Measurements from ENCODE around the gene RGS10. TPM values are rescaled to one million over a fixed set of nuclear protein-coding genes. Genes with fewer than 3 reads are reported as not detected.

The RGS10 gene
- total and polyA plus RNA-seq, 2 experiments from 2014 or later: 16.8 to 26.8 TPM

GRCh38 chr10:119469325-119469707 is 73.2 kb downstream of the RGS10 start (continued):
- no peak for TF ChIP-seq ZNF462 (CRISPR knock-in tag; IDR thresholded peaks at IDR 0.05)
- TF ChIP-seq CREB1 (CRISPR knock-in tag; IDR thresholded peaks at IDR 0.05; ENCODE audit: low read depth): no peak

GRCh38 chr10:119468542-119469324 is 73.8 kb downstream of the RGS10 start:
- Histone ChIP-seq H3K27ac (ENCODE audit: low read depth) (no peak overlapping the region), H3K4me2 (no peak overlapping the region), H3K36me3 (ENCODE audit: insufficient read depth) (no peaks in the 10 kb centered on the region), H3K27me3 (ENCODE audit: insufficient read depth) (no peaks in the 10 kb centered on the region), H3K4me1 (ENCODE audit: insufficient read depth) (no peaks in the 10 kb centered on the region), H4K20me1 (replicated peaks; ENCODE audit: insufficient read depth) (no peaks in the 10 kb centered on the region), H3K79me2 (replicated peaks; ENCODE audit: insufficient read depth) (no peaks in the 10 kb centered on the region), H2AFZ (no peak overlapping the region), H3K4me3 (no peak overlapping the region), H3K9me2 (ENCODE audit: insufficient read depth) (peaks cover 3% of the 10 kb centered on the region), H3F3A (replicated peaks; ENCODE audit: low read depth) (no peaks in the 10 kb centered on the region)
- H3K36me3 Mint-ChIP-seq (ENCODE audit: low read depth): no peaks in the 10 kb centered on the region
- peaks cover 6% of the 10 kb centered on the region for H3K27me3 Mint-ChIP-seq (ENCODE audit: insufficient read depth, low read depth, poor library complexity)
- ATAC-seq (no peak), DNase-seq (ENCODE audit: low spot score) (no peak)
- no peak overlapping the region for H3K4me3 Mint-ChIP-seq
- H3K4me1 Mint-ChIP-seq: no peaks in the 10 kb centered on the region
- H3K9me3 Mint-ChIP-seq: peaks cover 2% of the 10 kb centered on the region; the same call in 2 of the 3 replicates
- H3K27ac Mint-ChIP-seq: no peak overlapping the region
- TF ChIP-seq ETS1 (IDR thresholded peaks at IDR 0.05): no peak
- TF ChIP-seq POLR2AphosphoS5 (IDR thresholded peaks at IDR 0.05; ENCODE audit: low read depth): no peak
- TF ChIP-seq CREB1 (CRISPR knock-in tag; IDR thresholded peaks at IDR 0.05; ENCODE audit: low read depth): no peak
- TF ChIP-seq REST (IDR thresholded peaks at IDR 0.05; ENCODE audit: unreplicated experiment): no peak
- TF ChIP-seq ZNF114 (CRISPR knock-in tag; IDR thresholded peaks at IDR 0.05): no peak
- TF ChIP-seq EZH2 (IDR thresholded peaks at IDR 0.05; ENCODE audit: low read depth, unreplicated experiment): no peak
- TF ChIP-seq JUNB (IDR thresholded peaks at IDR 0.05; ENCODE audit: unreplicated experiment): no peak
- TF ChIP-seq NANOG (IDR thresholded peaks at IDR 0.05; ENCODE audit: borderline replicate concordance): no peak
- no peak for TF ChIP-seq EZH2phosphoT487 (IDR thresholded peaks at IDR 0.05; ENCODE audit: unreplicated experiment)
- TF ChIP-seq ZNF331 (CRISPR knock-in tag; IDR thresholded peaks at IDR 0.05; ENCODE audit: low read depth): no peak
- TF ChIP-seq STAT1 (IDR thresholded peaks at IDR 0.05; ENCODE audit: unreplicated experiment): no peak
